Superior temporal gyrus (tissue), 1 donor: Measurements from ENCODE around the gene ACTL6B.

Source experiments
- DNase-seq: peaks from one replicate; pipeline ENCODE4 v3.0.0-alpha.2; 2016; ENCODE audit errors: extremely low spot score

The ACTL6B gene

GRCh38 chr7:100600730-100601038 lies 55.6 kb downstream of the ACTL6B start:
- DNase-seq, result no peak

- no peak for DNase-seq
Observed at GRCh38 chr7:100599911-100600729, 56.1 kb downstream of the ACTL6B start.

- no peak for DNase-seq
Observed at GRCh38 chr7:100598425-100598824, 57.8 kb downstream of the ACTL6B start.

GRCh38 chr7:100595188-100595587 lies 61.1 kb downstream of the ACTL6B start:
- DNase-seq, result no peak
